Measurements from ENCODE around the gene CRYBB2.
"Not testable (repeated sequence)": the region's sequence is repeated elsewhere in the genome, so short reads cannot be mapped to it uniquely, and the experiment has no call there.

The CRYBB2 gene

GRCh38 chr22:25221790-25222189 lies 2.4 kb downstream of the CRYBB2 start:
- TF ChIP-seq REST (IDR thresholded peaks at IDR 0.05; ENCODE audit: insufficient replicate concordance, low read depth) (no peak), SPI1 (IDR thresholded peaks at IDR 0.05; ENCODE audit: borderline replicate concordance, low read depth) (no peak), CTCF (IDR thresholded peaks at IDR 0.05; ENCODE audit: insufficient read depth, low read length) (no peak), POLR2AphosphoS5 (IDR thresholded peaks at IDR 0.05; ENCODE audit: low read depth) (no peak), GABPA (IDR thresholded peaks at IDR 0.05; ENCODE audit: low read depth) (no peak)
- Histone ChIP-seq H3K27ac (replicated peaks) (no peak overlapping the region), H3K4me3 (replicated peaks; ENCODE audit: insufficient read depth, low read length) (no peak overlapping the region), H3K27me3 (ENCODE audit: insufficient read depth, poor library complexity, severe bottlenecking) (no peaks in the 10 kb centered on the region)
- no peak for DNase-seq (ENCODE audit: low read depth in 1 of 2, low spot score in 1 of 2)

DNA sequence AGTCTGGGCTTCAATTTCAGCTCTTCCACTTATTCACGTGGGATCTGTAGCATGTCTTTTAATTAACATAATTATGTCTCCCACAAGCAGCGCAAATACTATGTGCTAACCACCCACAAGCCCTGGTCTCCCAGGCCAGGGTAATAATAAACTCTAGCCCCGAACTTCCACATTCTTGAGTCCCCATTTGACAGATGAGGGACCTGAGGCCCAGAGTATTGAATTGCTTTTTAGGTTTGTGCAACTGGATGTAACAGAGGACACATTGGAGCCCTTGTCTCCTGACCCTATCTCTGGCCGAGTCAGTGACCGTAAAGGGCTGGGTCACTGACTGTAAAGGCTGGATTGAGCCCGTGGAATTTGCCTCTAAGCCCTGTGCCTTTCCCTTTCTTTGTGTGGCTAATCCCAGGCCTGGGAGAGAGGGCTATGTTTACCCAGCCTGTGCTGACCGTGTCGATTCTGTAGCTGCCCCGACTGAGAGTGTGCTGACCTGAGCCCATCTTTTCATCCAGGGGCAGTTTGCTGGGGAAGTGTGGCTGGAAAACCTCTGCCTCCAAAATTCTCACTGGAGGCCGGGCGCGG lies 3.9 kb downstream of the CRYBB2 start:
- Histone ChIP-seq H3K4me3 (replicated peaks; ENCODE audit: insufficient read depth, low read length) (no peak overlapping the region), H3K27ac (replicated peaks) (no peak overlapping the region), H3K27me3 (ENCODE audit: insufficient read depth, poor library complexity, severe bottlenecking) (no peaks in the 10 kb centered on the region)
- TF ChIP-seq SPI1 (IDR thresholded peaks at IDR 0.05; ENCODE audit: borderline replicate concordance, low read depth) (no peak), POLR2AphosphoS5 (IDR thresholded peaks at IDR 0.05; ENCODE audit: low read depth) (no peak), CTCF (IDR thresholded peaks at IDR 0.05; ENCODE audit: insufficient read depth, low read length) (no peak), GABPA (IDR thresholded peaks at IDR 0.05; ENCODE audit: low read depth) (no peak), REST (IDR thresholded peaks at IDR 0.05; ENCODE audit: insufficient replicate concordance, low read depth) (no peak)
- no peak for DNase-seq (ENCODE audit: low read depth in 1 of 2, low spot score in 1 of 2)

DNA sequence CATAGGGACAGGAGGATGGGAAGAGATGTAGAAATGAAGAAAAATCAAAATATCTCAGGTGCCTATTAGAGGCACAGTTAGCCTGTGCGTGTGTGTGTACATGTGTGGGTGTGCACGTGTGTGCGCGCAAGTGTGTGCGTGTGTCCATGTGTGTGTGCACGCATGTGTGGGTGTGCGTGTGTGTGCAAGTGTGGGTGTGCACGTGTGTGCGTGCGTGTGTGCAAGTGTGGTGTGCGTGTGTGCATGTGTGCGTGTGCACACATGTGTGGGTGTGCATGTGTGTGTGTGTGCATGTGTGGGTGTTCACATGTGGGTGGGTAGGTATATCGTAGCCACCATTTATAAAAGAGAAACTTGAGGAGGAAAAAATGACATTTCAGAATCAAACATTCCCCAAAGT lies 9.4 kb downstream of the CRYBB2 start:
- Histone ChIP-seq H3K27me3 (ENCODE audit: insufficient read depth, poor library complexity, severe bottlenecking) (no peaks in the 10 kb centered on the region), H3K4me3 (replicated peaks; ENCODE audit: insufficient read depth, low read length) (no peak overlapping the region), H3K27ac (replicated peaks) (no peak overlapping the region)
- no peak for DNase-seq (ENCODE audit: low read depth in 1 of 2, low spot score in 1 of 2)
- TF ChIP-seq POLR2AphosphoS5 (IDR thresholded peaks at IDR 0.05; ENCODE audit: low read depth) (no peak), GABPA (IDR thresholded peaks at IDR 0.05; ENCODE audit: low read depth) (no peak), CTCF (IDR thresholded peaks at IDR 0.05; ENCODE audit: insufficient read depth, low read length) (no peak), SPI1 (IDR thresholded peaks at IDR 0.05; ENCODE audit: borderline replicate concordance, low read depth) (no peak), REST (IDR thresholded peaks at IDR 0.05; ENCODE audit: insufficient replicate concordance, low read depth) (no peak)

- H3K27me3 ChIP-seq (ENCODE audit: insufficient read depth, poor library complexity, severe bottlenecking); H3K27ac ChIP-seq (replicated peaks); DNase-seq (ENCODE audit: low read depth in 1 of 2, low spot score in 1 of 2); H3K4me3 ChIP-seq (replicated peaks; ENCODE audit: insufficient read depth, low read length): not testable (repeated sequence)
These were observed 11.3 kb downstream of the CRYBB2 start for GRCh38 chr22:25230760-25231159.
